Heart right ventricle (tissue), 16 donors: Measurements from ENCODE around the gene MICA. TPM values are rescaled to one million over a fixed set of nuclear protein-coding genes. Genes with fewer than 3 reads are reported as not detected.
A peak's percentile ranks its signal among the peaks of the same experiment; 100 is the strongest.
"Not testable (repeated sequence)": the region's sequence is repeated elsewhere in the genome, so short reads cannot be mapped to it uniquely, and the experiment has no call there.

Experiments
- ATAC-seq, 8 donors: fragments of 200-7000 bp; cut with Tn5 transposase; one replicate each; pipeline ENCODE4 v1.9.1; 2020; ENCODE audit warnings: mild to moderate bottlenecking in 8 of 8, moderate library complexity in 8 of 8, moderate number of reproducible peaks in 1 of 8
- DNase-seq, 2 donors: peaks; one replicate each; pipeline ENCODE4 v3.0.0-alpha.2; 2020
- H3K27ac ChIP-seq, 10 donors: fragments of 200-600 bp; sonication (generic) in 2 of 10; one replicate each; pipeline versions ENCODE4 v1.5.0 to v1.8.0; 2020 to 2022; ENCODE audit warnings: mild to moderate bottlenecking in 3 of 10
- H3K27me3 ChIP-seq, 7 donors: fragments of 200-600 bp; one replicate each; pipeline ENCODE4 v1.8.0; 2021 to 2022; ENCODE audit warnings: mild to moderate bottlenecking in 2 of 7
- H3K36me3 ChIP-seq, 9 donors: fragments of 200-600 bp; sonication (generic) in 1 of 9; one replicate each; pipeline versions ENCODE4 v1.5.0 to v1.8.0; 2020 to 2022; ENCODE audit warnings: mild to moderate bottlenecking in 2 of 9
- H3K4me1 ChIP-seq, 9 donors: fragments of 200-600 bp; sonication (generic) in 1 of 9; one replicate each; pipeline versions ENCODE4 v1.5.0 to v1.8.0; 2020 to 2022; ENCODE audit warnings: mild to moderate bottlenecking in 4 of 9
- H3K4me3 ChIP-seq, 10 donors: fragments of 200-600 bp; sonication (generic) in 2 of 10; one replicate each; pipeline versions ENCODE4 v1.5.0 to v1.8.0; 2020 to 2022; ENCODE audit warnings: mild to moderate bottlenecking in 7 of 10, moderate library complexity in 2 of 10
- H3K9me3 ChIP-seq, 11 donors: fragments of 200-600 bp in 10 of 11; sonication (generic) in 2 of 11; one replicate each; pipeline versions ENCODE4 v1.5.0 to v1.8.0; 2013 to 2022; ENCODE audit warnings: mild to moderate bottlenecking in 2 of 11, control low read depth in 1 of 11, moderate library complexity in 1 of 11
- CTCF ChIP-seq, 9 donors: fragments of 200-600 bp; sonication (generic) in 2 of 9; IDR thresholded peaks; one replicate each; pipeline versions ENCODE4 v1.5.0 to v1.8.0; 2021 to 2022; ENCODE audit warnings: antibody characterized with exemption in 9 of 9, mild to moderate bottlenecking in 5 of 9, moderate library complexity in 1 of 9
- WGBS, 2 donors: extraction: QIAGEN DNeasy Blood & Tissue Kit; methylation state at CpG; one replicate each; pipeline ENCODE4 v1.1.7; 2013; ENCODE audit warnings: inconsistent platforms in 1 of 2; 5-methylcytosine and 5-hydroxymethylcytosine counted together
- intact Hi-C, 10 donors: fragments of 100-400 bp; cut with DNase I; formaldehyde crosslinking; loops; one replicate each; pipeline versions ENCODE4 v1.11.1 to v1.14.2; 2022
- polyA plus RNA-seq, 2 donors: library from polyadenylated mRNA; stranded (reverse); fragments of 200-250 nt; gene quantifications; one replicate each; pipeline ENCODE4 v1.2.3, GENCODE V29; 2013
- total RNA-seq, 10 donors: library from RNA; stranded (reverse); fragmentation: NEBNext Ultra II Directional in 3 of 10; extraction: Animal tissue kit (Norgen Biotek cat#: 25700) in 3 of 10; gene quantifications; one replicate each; pipeline versions ENCODE4 v1.2.1 to v1.2.4, GENCODE V29; 2021 to 2023
- donor health status: Arrhythmogenic right ventricular cardiomyopathy.
- donor health status: ischemic (EF 13 %, LVEDD 7.1; RV severe dilation, severe dysfunction).
- donor health status: healthy with polysubstance abuse.
- donor health status: DM: no; HTN: yes; CAD: no.
- donor health status: DM: no; HTN: no; CAD: no.
- donor health status: ischemic (EF 25% LVEDD 6.9; RV normal size, moderate dysfunction).
- donor health status: ischemic (EF 25% LVEDD 5.7; RV mildly dilated, moderate dysfunction).
- donor health status: healthy.
- donor health status: DM: yes; HTN: yes; CAD: no.
- donor health status: Ischemic cardiomyopathy.
- donor health status: ischemic (EF 35%, LVEDD 5.7; RV mildly dilated, moderate dysfunction).
- donor health status: nonischemic (EF 11% LVEDD 7.7; RV severe dilation, severe dysfunction).
- donor health status: DM: yes; HTN: yes; CAD: no.
- donor health status: PGD.
- donor health status: ischemic (EF 29% LVEDD 5.4; RV normal size, mild dysfunction).
- donor health status: nonischemic (EF 23%, LVEDD 6.1; RV moderate dilation, normal function).

MICA gene
- total and polyA plus RNA-seq, 12 donors = 3.2 to 36.0 (median 9.1) TPM

- no peak for DNase-seq
Observed at GRCh38 chr6:31394381-31394780, 9.0 kb upstream of the MICA start.

GRCh38 chr6:31395832-31396231 is 7.6 kb upstream of the MICA start:
- Histone ChIP-seq H3K9me3 (no peaks in the 10 kb centered on the region), H3K4me1 (peaks cover 0 to 39% (median 27%) of the 10 kb centered on the region in 9 donors), H3K4me3 (no peak overlapping the region), H3K36me3 (peaks cover 0 to 27% (median 0%) of the 10 kb centered on the region in 9 donors), H3K27ac (no peak overlapping the region), H3K27me3 (no peaks in the 10 kb centered on the region)
- ATAC-seq = no peak
- no peak for TF ChIP-seq CTCF (IDR thresholded peaks at IDR 0.05)
- DNase-seq = no peak
- intact Hi-C loops = loop anchor here in 3 of 10 donors (2.0 to 5.0 kb wide), 2 partner anchors 45 to 46 kb away; no protein-coding TSS in a partner anchor
- WGBS, 2 donors = 63 to 64% methylated on average over 7 of the region's 7 CpGs

More at GRCh38 chr6:31394381-31394780, 9.0 kb upstream of the MICA start:
- intact Hi-C loops = no loop called here
- no peak overlapping the region for H3K4me3 ChIP-seq
- H3K27ac ChIP-seq = no peak overlapping the region
- no peaks in the 10 kb centered on the region for H3K27me3 ChIP-seq
- 72 to 81% methylated on average over 4 of the region's 4 CpGs for WGBS, 2 donors
- TF ChIP-seq CTCF (IDR thresholded peaks at IDR 0.05) = no peak
- no peaks in the 10 kb centered on the region for H3K9me3 ChIP-seq
- peaks cover 0 to 27% (median 0%) of the 10 kb centered on the region in 9 donors for H3K36me3 ChIP-seq
- H3K4me1 ChIP-seq = peaks cover 0 to 36% (median 27%) of the 10 kb centered on the region in 9 donors
- no peak for ATAC-seq

GRCh38 chr6:31396422-31397152 is 6.8 kb upstream of the MICA start:
- peak in 4 of 8 donors; percentile 28 to 42 (median 36) for ATAC-seq
- 41 to 43% methylated on average over 11 of the region's 11 CpGs for WGBS, 2 donors

GRCh38 chr6:31397153-31397499 is 6.3 kb upstream of the MICA start:
- not testable (repeated sequence) for H3K27me3 ChIP-seq, ATAC-seq, H3K27ac ChIP-seq, DNase-seq, H3K9me3 ChIP-seq
- 25 to 33% methylated on average over 8 of the region's 8 CpGs for WGBS, 2 donors
- intact Hi-C loops = loop anchor here in 6 of 10 donors (1.0 to 5.0 kb wide), 3 partner anchors 44 to 45 kb away; no protein-coding TSS in a partner anchor
- peaks cover 0 to 27% (median 0%) of the 10 kb centered on the region in 9 donors for H3K36me3 ChIP-seq
- peak overlapping the region in 1 of 10 donors; percentile 14 for H3K4me3 ChIP-seq
- peaks cover 9 to 52% (median 39%) of the 10 kb centered on the region in 9 donors for H3K4me1 ChIP-seq

More at GRCh38 chr6:31396422-31397152, 6.8 kb upstream of the MICA start:
- Histone ChIP-seq H3K9me3 (no peaks in the 10 kb centered on the region), H3K4me3 (peak overlapping the region in 1 of 10 donors; percentile 14), H3K4me1 (peaks cover 4 to 46% (median 34%) of the 10 kb centered on the region in 9 donors), H3K27me3 (no peaks in the 10 kb centered on the region), H3K27ac (no peak overlapping the region), H3K36me3 (peaks cover 0 to 27% (median 0%) of the 10 kb centered on the region in 9 donors)
- peak; percentile 78 to 86 for DNase-seq
- intact Hi-C loops = loop anchor here in 6 of 10 donors (1.0 to 5.0 kb wide), 3 partner anchors 44 to 46 kb away; no protein-coding TSS in a partner anchor
- TF ChIP-seq CTCF (IDR thresholded peaks at IDR 0.05) = peak; percentile 83 to 98 (median 93)
